HepG2 (cell line): ENCODE data around the gene ANKS1B. TPM values are rescaled to one million over a fixed set of nuclear protein-coding genes. Genes with fewer than 3 reads are reported as not detected.
A peak's percentile ranks its signal among the peaks of the same experiment; 100 is the strongest.

Source experiments
- ATAC-seq: fragments of 200-7000 bp; cut with Tn5 transposase; 3 replicates; pipeline ENCODE4 v1.9.1; 2020; ENCODE audit warnings: mild to moderate bottlenecking, moderate library complexity
- BruUV-seq: library from RNA; stranded (reverse); fragments of 400-500 nt; replicated peaks from 2 replicates; lab custom pipeline; 2021; lab: Mats Ljungman, UMichigan
- CTCF ChIA-PET: fragments of 300-600 bp; formaldehyde crosslinking; extraction: SDS; loops from one replicate; lab custom pipeline; 2021; ENCODE audit warnings: low total read pairs, inconsistent platforms, low intra/inter-chr PET ratio; lab: Yijun Ruan, JAX
- POLR2A ChIA-PET: fragments of 350-600 bp; sonication (Branson Sonifier 250); formaldehyde crosslinking; loops from one replicate; lab custom pipeline; 2020; ENCODE audit warnings: antibody characterized with exemption, inconsistent platforms; lab: Yijun Ruan, JAX
- DNase-seq: peaks from one replicate; pipeline ENCODE4 v3.0.0-alpha.2; 2015; ENCODE audit warnings: low spot score
- FAIRE-seq: peaks from 3 replicates; lab custom pipeline; 2011; peaks lifted over from hg19 to GRCh38; lab: Jason Lieb, UNC
- H2AFZ ChIP-seq: one replicate; pipeline ENCODE4 v1.6.1; 2011; ENCODE audit warnings: low read length, inconsistent platforms
- H3K27ac ChIP-seq: fragments of 300-600 bp; 3 replicates; pipeline ENCODE4 v1.8.0; 2011; ENCODE audit warnings: mixed run types, mild to moderate bottlenecking, mixed read lengths, low read length, inconsistent platforms; ENCODE audit not compliant: insufficient read depth; ENCODE audit errors: extremely low read length
- H3K27me3 ChIP-seq, 2 experiments: fragments of 200-600 bp in 1 of 2; 2 replicates in 1 of 2; 3 replicates in 1 of 2; pipeline versions ENCODE4 v1.6.0 to v1.8.0; 2011; ENCODE audit warnings: low read length in 2 of 2, mild to moderate bottlenecking in 2 of 2, moderate library complexity in 2 of 2, inconsistent platforms in 1 of 2; ENCODE audit not compliant: insufficient read depth in 2 of 2, control insufficient read depth in 1 of 2
- H3K36me3 ChIP-seq, 2 experiments: fragments of 200-600 bp in 1 of 2; replicated peaks in 1 of 2; 2 replicates in 1 of 2; 3 replicates in 1 of 2; pipeline versions ENCODE4 v1.5.1 to v1.8.0; 2011; ENCODE audit warnings: low read length in 2 of 2, inconsistent platforms in 1 of 2; ENCODE audit not compliant: insufficient read depth in 2 of 2, control insufficient read depth in 1 of 2
- H3K4me1 ChIP-seq: 2 replicates; pipeline ENCODE4 v1.5.1; 2012; ENCODE audit warnings: low read length, inconsistent platforms; ENCODE audit not compliant: insufficient read depth
- H3K4me2 ChIP-seq: 2 replicates; pipeline ENCODE4 v1.6.0; 2011; ENCODE audit warnings: low read depth, low read length, inconsistent platforms
- H3K4me3 ChIP-seq, 3 experiments: fragments of 200-600 bp in 1 of 3; sonication (generic), shearing (Covaris generic) in 1 of 3; replicated peaks in 1 of 3; 2 replicates each; pipeline ENCODE4 v1.5.1; 2011 to 2016; ENCODE audit warnings: low read length in 3 of 3, inconsistent platforms in 2 of 3, low read depth in 2 of 3, mild to moderate bottlenecking in 2 of 3, control low read depth in 1 of 3, mixed read lengths in 1 of 3; ENCODE audit not compliant: insufficient read depth in 1 of 3
- H3K79me2 ChIP-seq: one replicate; pipeline ENCODE4 v1.6.1; 2011; ENCODE audit warnings: low read length, inconsistent platforms; ENCODE audit not compliant: insufficient read depth
- H3K9ac ChIP-seq: 2 replicates; pipeline ENCODE4 v1.6.0; 2011; ENCODE audit warnings: mild to moderate bottlenecking, low read depth, low read length, inconsistent platforms; ENCODE audit not compliant: insufficient read depth
- H3K9me3 ChIP-seq: 2 replicates; pipeline ENCODE4 v1.5.1; 2012; ENCODE audit warnings: mild to moderate bottlenecking, low read length
- H4K20me1 ChIP-seq: 2 replicates; pipeline ENCODE4 v1.6.0; 2011; ENCODE audit warnings: inconsistent platforms, mild to moderate bottlenecking, low read length, moderate library complexity; ENCODE audit not compliant: insufficient read depth
- JARID2 ChIP-seq: sonication (generic); formaldehyde crosslinking; IDR thresholded peaks from 2 replicates; pipeline ENCODE4 v1.8.1; 2023; ENCODE audit warnings: missing genetic modification reagents, inconsistent platforms; ENCODE audit not compliant: insufficient replicate concordance
- JUND ChIP-seq: sonication (generic); formaldehyde crosslinking; IDR thresholded peaks from 2 replicates; pipeline ENCODE4 v1.8.0; 2022; ENCODE audit warnings: mild to moderate bottlenecking, missing genetic modification reagents
- MTF1 ChIP-seq: sonication (generic); formaldehyde crosslinking; IDR thresholded peaks from 2 replicates; pipeline ENCODE4 v1.5.0; 2020; ENCODE audit warnings: missing genetic modification reagents
- RFXANK ChIP-seq: IDR thresholded peaks from 2 replicates; pipeline ENCODE4 v1.6.1; 2016
- SMC3 ChIP-seq: IDR thresholded peaks from 2 replicates; pipeline ENCODE4 v1.6.1; 2011; ENCODE audit warnings: low read length, improper control_type of control experiment
- STAG1 ChIP-seq: sonication (generic); formaldehyde crosslinking; IDR thresholded peaks from 2 replicates; pipeline ENCODE4 v1.4.0; 2020; ENCODE audit warnings: missing genetic modification reagents
- SUZ12 ChIP-seq: fragments of 150-350 bp; IDR thresholded peaks from 2 replicates; pipeline ENCODE4 v1.6.1; 2014; ENCODE audit warnings: low read depth, low read length
- TEAD3 ChIP-seq: optimal IDR thresholded peaks from 2 replicates; pipeline ENCODE3; 2016; ENCODE audit warnings: borderline replicate concordance
- XRCC5 ChIP-seq: fragments of 200-400 bp; formaldehyde crosslinking; optimal IDR thresholded peaks from 2 replicates; pipeline ENCODE3; 2017; ENCODE audit warnings: mild to moderate bottlenecking, low read length
- ZNF143 ChIP-seq: sonication (generic); formaldehyde crosslinking; IDR thresholded peaks from 2 replicates; pipeline ENCODE4 v1.4.0; 2020; ENCODE audit warnings: missing genetic modification reagents
- ZNF724P ChIP-seq: sonication (generic); formaldehyde crosslinking; IDR thresholded peaks from 2 replicates; pipeline ENCODE4 v1.8.0; 2022; ENCODE audit warnings: missing genetic modification reagents, borderline replicate concordance
- ZSCAN21 ChIP-seq: sonication (generic); formaldehyde crosslinking; IDR thresholded peaks from 2 replicates; pipeline ENCODE4 v1.8.0; 2022; ENCODE audit warnings: mild to moderate bottlenecking, missing genetic modification reagents, moderate library complexity, borderline replicate concordance
- WGBS: methylation state at CpG from one replicate; pipeline ENCODE4 v1.1.6; 2017; ENCODE audit warnings: low lambda C conversion rate; 5-methylcytosine and 5-hydroxymethylcytosine counted together
- in situ Hi-C: cut with HindIII; loops from 2 replicates; pipeline ENCODE4 v1.10.0; 2017; ENCODE audit warnings: low pct_unique_long_range_greater_than_20kb; ENCODE audit not compliant: extremely low pct_ligation_motif_present
- intact Hi-C: fragments of 100-400 bp; cut with micrococcal nuclease; formaldehyde crosslinking; loops from one replicate; pipeline ENCODE4 v1.10.0; 2022; ENCODE audit not compliant: unreplicated experiment
- polyA plus RNA-seq, 8 experiments: library from polyadenylated mRNA; depleted of rRNA in 3 of 8; stranded (reverse) in 7 of 8; unstranded in 1 of 8; fragments of >200 nt; fragmentation: Illumina TruSeq in 4 of 8; extraction: Trizol in 4 of 8; gene quantifications; 2 replicates each; pipeline versions ENCODE4 v1.2.1 to v1.2.3, GENCODE V29; 2011 to 2016; ENCODE audit warnings: low read depth in 4 of 8, missing spikeins in 1 of 8, mixed read lengths in 1 of 8; ENCODE audit not compliant: insufficient read depth in 1 of 8
- total RNA-seq, 5 experiments: library from RNA; depleted of rRNA; stranded (reverse); fragments of >200 nt; fragmentation: Illumina TruSeq; extraction: Trizol; gene quantifications; 2 replicates each; pipeline ENCODE4 v1.2.3, GENCODE V29; 2016; ENCODE audit warnings: low read depth in 1 of 5
- TF ChIP-seq, protein P1 (sequence below): sonication (generic); formaldehyde crosslinking; conservative IDR thresholded peaks from 2 replicates; pipeline ENCODE4 v1.8.1; 2023; ENCODE audit warnings: missing genetic modification reagents
- TF ChIP-seq, protein P2 (sequence below): sonication (generic); formaldehyde crosslinking; conservative IDR thresholded peaks from 2 replicates; pipeline ENCODE4 v1.4.0; 2020; ENCODE audit warnings: mild to moderate bottlenecking, missing genetic modification reagents, moderate library complexity
- TF ChIP-seq, protein P3 (sequence below): sonication (generic); formaldehyde crosslinking; IDR thresholded peaks from 2 replicates; pipeline ENCODE4 v1.5.0; 2020; ENCODE audit warnings: missing genetic modification reagents
- TF ChIP-seq, protein P4 (sequence below): IDR thresholded peaks from 2 replicates; pipeline ENCODE4 v1.6.1; 2016; ENCODE audit warnings: missing compliant biosample characterization, missing genetic modification reagents, borderline replicate concordance
- TF ChIP-seq, protein P5 (sequence below): sonication (generic); formaldehyde crosslinking; IDR thresholded peaks from 2 replicates; pipeline ENCODE4 v1.5.1; 2020; ENCODE audit warnings: missing genetic modification reagents, mild to moderate bottlenecking, borderline replicate concordance

The ANKS1B gene
- total and polyA plus RNA-seq, 2 of the 13 experiments (the other 11 are each of a cell fraction or from before 2014, with no cell fraction given), result 0.15 TPM; not detected in 1

DNA sequence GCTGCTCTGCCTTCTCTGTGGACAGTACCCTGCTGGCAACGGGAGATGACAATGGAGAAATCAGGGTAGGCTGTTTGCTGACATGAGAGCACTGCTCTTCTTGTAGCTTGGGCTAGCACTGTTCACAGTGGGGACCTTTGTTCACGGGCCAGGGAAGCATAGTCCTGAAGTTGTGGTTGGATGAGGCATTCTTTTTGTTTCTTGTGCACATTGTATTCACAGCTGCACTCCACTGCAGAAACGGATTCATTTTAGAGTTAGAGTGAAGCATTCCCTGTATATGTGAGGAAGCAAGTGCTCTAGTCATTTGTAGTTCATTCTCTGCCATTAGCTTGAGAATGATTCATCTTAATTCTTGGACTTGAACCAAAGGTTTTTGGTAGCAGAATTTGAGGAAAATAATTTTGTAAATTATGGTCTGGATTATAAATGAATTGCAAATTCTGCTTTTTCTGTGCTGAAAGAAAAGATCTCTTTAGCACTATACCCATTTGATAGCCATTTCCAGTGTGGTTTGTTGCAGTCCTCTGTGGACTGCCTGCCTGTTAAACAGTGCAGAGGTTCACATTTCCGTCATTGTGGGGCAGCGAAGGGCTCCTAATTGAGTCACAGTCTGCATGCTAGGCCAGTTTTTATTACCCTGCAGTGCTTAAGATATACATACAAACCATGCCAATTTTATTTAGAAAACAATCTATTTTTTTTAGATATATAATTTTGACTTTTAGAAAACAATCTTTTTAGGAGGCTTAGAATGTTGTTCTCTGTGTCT is 1259.1 kb downstream of the ANKS1B start:
- ATAC-seq (peak; percentile 97), DNase-seq (peak; percentile 28), FAIRE-seq (no peak)
- Histone ChIP-seq H3K4me1 (no peaks in the 10 kb centered on the region), H3K27me3 (no peaks in the 10 kb centered on the region), H3K9ac (no peak overlapping the region), H3K79me2 (no peaks in the 10 kb centered on the region), H3K27ac (no peak overlapping the region), H3K36me3 (peaks cover 14 to 38% of the 10 kb centered on the region in 2 experiments; a peak in 4 of 5 replicates), H3K4me2 (no peak overlapping the region), H3K4me3 (no peak overlapping the region), H4K20me1 (no peaks in the 10 kb centered on the region; the same call in 1 of the 2 replicates), H3K9me3 (no peaks in the 10 kb centered on the region), H2AFZ (no peak overlapping the region)
- BruUV-seq, result no TSS peak
- POLR2A ChIA-PET, result no interaction called here
- in situ Hi-C loops (no loop called here), intact Hi-C loops (loop anchor here (1.0 to 2.0 kb wide), 2 partner anchors 17 to 273 kb away; no protein-coding TSS in a partner anchor)
- WGBS, result 39% methylated on average over 4 of the region's 5 CpGs
- CTCF ChIA-PET, result interaction anchor here (1.6 kb wide), 1 partner anchor 273 kb away, joined by 12 read pairs; no protein-coding TSS in a partner anchor
- TF ChIP-seq RFXANK, result no peak
- peak; percentile 39 for TF ChIP-seq TEAD3 (CRISPR knock-in tag)
- no peak for TF ChIP-seq MTF1
- TF ChIP-seq, protein P1, sequence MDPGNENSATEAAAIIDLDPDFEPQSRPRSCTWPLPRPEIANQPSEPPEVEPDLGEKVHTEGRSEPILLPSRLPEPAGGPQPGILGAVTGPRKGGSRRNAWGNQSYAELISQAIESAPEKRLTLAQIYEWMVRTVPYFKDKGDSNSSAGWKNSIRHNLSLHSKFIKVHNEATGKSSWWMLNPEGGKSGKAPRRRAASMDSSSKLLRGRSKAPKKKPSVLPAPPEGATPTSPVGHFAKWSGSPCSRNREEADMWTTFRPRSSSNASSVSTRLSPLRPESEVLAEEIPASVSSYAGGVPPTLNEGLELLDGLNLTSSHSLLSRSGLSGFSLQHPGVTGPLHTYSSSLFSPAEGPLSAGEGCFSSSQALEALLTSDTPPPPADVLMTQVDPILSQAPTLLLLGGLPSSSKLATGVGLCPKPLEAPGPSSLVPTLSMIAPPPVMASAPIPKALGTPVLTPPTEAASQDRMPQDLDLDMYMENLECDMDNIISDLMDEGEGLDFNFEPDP (CRISPR knock-in tag), result no peak
- TF ChIP-seq, protein P2, sequence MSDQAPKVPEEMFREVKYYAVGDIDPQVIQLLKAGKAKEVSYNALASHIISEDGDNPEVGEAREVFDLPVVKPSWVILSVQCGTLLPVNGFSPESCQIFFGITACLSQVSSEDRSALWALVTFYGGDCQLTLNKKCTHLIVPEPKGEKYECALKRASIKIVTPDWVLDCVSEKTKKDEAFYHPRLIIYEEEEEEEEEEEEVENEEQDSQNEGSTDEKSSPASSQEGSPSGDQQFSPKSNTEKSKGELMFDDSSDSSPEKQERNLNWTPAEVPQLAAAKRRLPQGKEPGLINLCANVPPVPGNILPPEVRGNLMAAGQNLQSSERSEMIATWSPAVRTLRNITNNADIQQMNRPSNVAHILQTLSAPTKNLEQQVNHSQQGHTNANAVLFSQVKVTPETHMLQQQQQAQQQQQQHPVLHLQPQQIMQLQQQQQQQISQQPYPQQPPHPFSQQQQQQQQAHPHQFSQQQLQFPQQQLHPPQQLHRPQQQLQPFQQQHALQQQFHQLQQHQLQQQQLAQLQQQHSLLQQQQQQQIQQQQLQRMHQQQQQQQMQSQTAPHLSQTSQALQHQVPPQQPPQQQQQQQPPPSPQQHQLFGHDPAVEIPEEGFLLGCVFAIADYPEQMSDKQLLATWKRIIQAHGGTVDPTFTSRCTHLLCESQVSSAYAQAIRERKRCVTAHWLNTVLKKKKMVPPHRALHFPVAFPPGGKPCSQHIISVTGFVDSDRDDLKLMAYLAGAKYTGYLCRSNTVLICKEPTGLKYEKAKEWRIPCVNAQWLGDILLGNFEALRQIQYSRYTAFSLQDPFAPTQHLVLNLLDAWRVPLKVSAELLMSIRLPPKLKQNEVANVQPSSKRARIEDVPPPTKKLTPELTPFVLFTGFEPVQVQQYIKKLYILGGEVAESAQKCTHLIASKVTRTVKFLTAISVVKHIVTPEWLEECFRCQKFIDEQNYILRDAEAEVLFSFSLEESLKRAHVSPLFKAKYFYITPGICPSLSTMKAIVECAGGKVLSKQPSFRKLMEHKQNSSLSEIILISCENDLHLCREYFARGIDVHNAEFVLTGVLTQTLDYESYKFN (CRISPR knock-in tag), result no peak
- TF ChIP-seq ZSCAN21 (CRISPR knock-in tag), result no peak
- peak; percentile 45; the same call in 1 of the 2 replicates for TF ChIP-seq SMC3
- peak; percentile 19 for TF ChIP-seq XRCC5
- TF ChIP-seq, protein P3, sequence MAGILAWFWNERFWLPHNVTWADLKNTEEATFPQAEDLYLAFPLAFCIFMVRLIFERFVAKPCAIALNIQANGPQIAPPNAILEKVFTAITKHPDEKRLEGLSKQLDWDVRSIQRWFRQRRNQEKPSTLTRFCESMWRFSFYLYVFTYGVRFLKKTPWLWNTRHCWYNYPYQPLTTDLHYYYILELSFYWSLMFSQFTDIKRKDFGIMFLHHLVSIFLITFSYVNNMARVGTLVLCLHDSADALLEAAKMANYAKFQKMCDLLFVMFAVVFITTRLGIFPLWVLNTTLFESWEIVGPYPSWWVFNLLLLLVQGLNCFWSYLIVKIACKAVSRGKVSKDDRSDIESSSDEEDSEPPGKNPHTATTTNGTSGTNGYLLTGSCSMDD (CRISPR knock-in tag), result no peak
- no peak for TF ChIP-seq ZNF724P (CRISPR knock-in tag)
- TF ChIP-seq JUND (CRISPR knock-in tag), result no peak
- TF ChIP-seq, protein P4, sequence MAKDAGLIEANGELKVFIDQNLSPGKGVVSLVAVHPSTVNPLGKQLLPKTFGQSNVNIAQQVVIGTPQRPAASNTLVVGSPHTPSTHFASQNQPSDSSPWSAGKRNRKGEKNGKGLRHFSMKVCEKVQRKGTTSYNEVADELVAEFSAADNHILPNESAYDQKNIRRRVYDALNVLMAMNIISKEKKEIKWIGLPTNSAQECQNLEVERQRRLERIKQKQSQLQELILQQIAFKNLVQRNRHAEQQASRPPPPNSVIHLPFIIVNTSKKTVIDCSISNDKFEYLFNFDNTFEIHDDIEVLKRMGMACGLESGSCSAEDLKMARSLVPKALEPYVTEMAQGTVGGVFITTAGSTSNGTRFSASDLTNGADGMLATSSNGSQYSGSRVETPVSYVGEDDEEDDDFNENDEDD (CRISPR knock-in tag), result no peak
- TF ChIP-seq ZNF143 (CRISPR knock-in tag), result no peak
- no peak for TF ChIP-seq SUZ12
- TF ChIP-seq JARID2 (CRISPR knock-in tag), result no peak
- TF ChIP-seq STAG1 (CRISPR knock-in tag), result peak; percentile 62
- TF ChIP-seq, protein P5, sequence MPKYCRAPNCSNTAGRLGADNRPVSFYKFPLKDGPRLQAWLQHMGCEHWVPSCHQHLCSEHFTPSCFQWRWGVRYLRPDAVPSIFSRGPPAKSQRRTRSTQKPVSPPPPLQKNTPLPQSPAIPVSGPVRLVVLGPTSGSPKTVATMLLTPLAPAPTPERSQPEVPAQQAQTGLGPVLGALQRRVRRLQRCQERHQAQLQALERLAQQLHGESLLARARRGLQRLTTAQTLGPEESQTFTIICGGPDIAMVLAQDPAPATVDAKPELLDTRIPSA, result no peak
